GM20000 (cell line): Measurements from ENCODE around the gene ORMDL2.

Source experiments
- DNase-seq: peaks from one replicate; pipeline ENCODE4 v3.0.0; 2012; ENCODE audit warnings: low spot score
- CTCF ChIP-seq: IDR thresholded peaks from 2 replicates; pipeline ENCODE4 v1.5.1; 2012; ENCODE audit warnings: mild to moderate bottlenecking, control low read depth; ENCODE audit errors: extremely low read depth, missing control alignments

Gene ORMDL2

GRCh38 chr12:55838361-55838760 lies 20.5 kb downstream of the ORMDL2 start:
- no peak for TF ChIP-seq CTCF
- no peak for DNase-seq

- DNase-seq: no peak
- no peak for TF ChIP-seq CTCF
Observed at GRCh38 chr12:55839345-55840140, 21.7 kb downstream of the ORMDL2 start.

GRCh38 chr12:55840581-55841351 lies 22.9 kb downstream of the ORMDL2 start:
- TF ChIP-seq CTCF: no peak
- no peak for DNase-seq

GRCh38 chr12:55842681-55843429 lies 25.0 kb downstream of the ORMDL2 start, which contains the start of gene MMP19:
Gene MMP19, minus strand, starts transcription at chr12:55842936. Its CDS starts 106 bp downstream, at chr12:55842830.
- no peak for TF ChIP-seq CTCF
- DNase-seq: no peak

GRCh38 chr12:55843431-55843830 lies 25.6 kb downstream of the ORMDL2 start:
- TF ChIP-seq CTCF: no peak
- DNase-seq: no peak

GRCh38 chr12:55844961-55845360 lies 27.1 kb downstream of the ORMDL2 start:
- DNase-seq: no peak
- no peak for TF ChIP-seq CTCF
